GM18951 (cell line): Measurements from ENCODE around the gene FAM120A.
"Not testable (repeated sequence)": the region's sequence is repeated elsewhere in the genome, so short reads cannot be mapped to it uniquely, and the experiment has no call there.

Experiments
- POLR2A ChIP-seq: IDR thresholded peaks from 4 replicates; pipeline ENCODE4 v1.6.1; 2011; ENCODE audit warnings: mild to moderate bottlenecking; ENCODE audit not compliant: insufficient read length, insufficient read depth; ENCODE audit errors: extremely low read depth
- in situ Hi-C: fragments of 300-500 bp; cut with MboI; formaldehyde crosslinking; loops from one replicate; pipeline ENCODE4 v1.12.0; 2022; ENCODE audit warnings: low sequenced_read_pairs, mixed read lengths, inconsistent platforms; ENCODE audit not compliant: unreplicated experiment

The FAM120A gene

GRCh38 chr9:93435386-93435785 lies 16.1 kb upstream of the FAM120A start:
- no peak for TF ChIP-seq POLR2A
- in situ Hi-C loops: no loop called here

GRCh38 chr9:93436218-93436617 lies 15.3 kb upstream of the FAM120A start:
- in situ Hi-C loops: no loop called here
- no peak for TF ChIP-seq POLR2A

- in situ Hi-C loops: no loop called here
Measured at GRCh38 chr9:93436655-93437407, 14.7 kb upstream of the FAM120A start.

GRCh38 chr9:93437996-93438395 lies 13.5 kb upstream of the FAM120A start:
- in situ Hi-C loops: no loop called here
- no peak for TF ChIP-seq POLR2A

More at GRCh38 chr9:93436655-93437407, 14.7 kb upstream of the FAM120A start:
- no peak for TF ChIP-seq POLR2A

GRCh38 chr9:93439301-93439700 lies 12.2 kb upstream of the FAM120A start:
- in situ Hi-C loops: not testable (repeated sequence)

GRCh38 chr9:93440896-93441580 lies 10.4 kb upstream of the FAM120A start:
- no peak for TF ChIP-seq POLR2A
- in situ Hi-C loops: no loop called here

- in situ Hi-C loops: no loop called here
- TF ChIP-seq POLR2A: no peak
Measured at GRCh38 chr9:93446073-93446472, 5.4 kb upstream of the FAM120A start.

GRCh38 chr9:93447655-93448054 lies 3.8 kb upstream of the FAM120A start:
- in situ Hi-C loops: no loop called here
- TF ChIP-seq POLR2A: no peak

- in situ Hi-C loops: no loop called here
- TF ChIP-seq POLR2A: no peak
Measured at GRCh38 chr9:93451849-93452709, 594 bp downstream of the FAM120A start.

GRCh38 chr9:93452710-93453046 lies 1.2 kb downstream of the FAM120A start:
- TF ChIP-seq POLR2A: no peak
- in situ Hi-C loops: no loop called here

GRCh38 chr9:93453047-93453914 lies 1.8 kb downstream of the FAM120A start, which contains the start of gene FAM120AOS:
Gene FAM120AOS (minus strand): TSS chr9:93453581. CDS start chr9:93452709, 872 bp downstream.
- in situ Hi-C loops: no loop called here
- peak; percentile 63 for TF ChIP-seq POLR2A

GRCh38 chr9:93456022-93456421 lies 4.5 kb downstream of the FAM120A start:
- TF ChIP-seq POLR2A: no peak
- in situ Hi-C loops: no loop called here
